Fibroblast of skin of left biceps (primary cell): ENCODE measurements around the gene UBAC2.

Experiments
- DNase-seq, 2 experiments: peaks; one replicate each; pipeline ENCODE4 v3.0.0-alpha.2; 2013; ENCODE audit warnings: low read depth in 2 of 2

UBAC2 gene

GRCh38 chr13:99357131-99357596 is 156.5 kb downstream of the UBAC2 start:
- no peak for DNase-seq

- DNase-seq: no peak
Observed at GRCh38 chr13:99357941-99358340, 157.3 kb downstream of the UBAC2 start.

- no peak for DNase-seq
Observed at GRCh38 chr13:99359528-99359927, 158.9 kb downstream of the UBAC2 start.

- no peak for DNase-seq
Observed at GRCh38 chr13:99360696-99361095, 160.0 kb downstream of the UBAC2 start.

GRCh38 chr13:99361197-99361596 is 160.5 kb downstream of the UBAC2 start:
- DNase-seq: no peak

GRCh38 chr13:99362362-99362761 is 161.7 kb downstream of the UBAC2 start:
- no peak for DNase-seq

- no peak for DNase-seq
Observed at GRCh38 chr13:99363391-99363790, 162.7 kb downstream of the UBAC2 start.

GRCh38 chr13:99363949-99364348 is 163.3 kb downstream of the UBAC2 start:
- DNase-seq: no peak

GRCh38 chr13:99366075-99366987 is 165.7 kb downstream of the UBAC2 start:
- DNase-seq: no peak

- no peak for DNase-seq
Observed at GRCh38 chr13:99367106-99367616, 166.5 kb downstream of the UBAC2 start.

GRCh38 chr13:99367663-99368448 is 167.2 kb downstream of the UBAC2 start:
- no peak for DNase-seq

- DNase-seq: no peak
Observed at GRCh38 chr13:99370481-99371275, 170.0 kb downstream of the UBAC2 start.

GRCh38 chr13:99371956-99372355 is 171.3 kb downstream of the UBAC2 start:
- no peak for DNase-seq

GRCh38 chr13:99373436-99373835 is 172.8 kb downstream of the UBAC2 start:
- DNase-seq: no peak

GRCh38 chr13:99374169-99374991 is 173.7 kb downstream of the UBAC2 start:
- DNase-seq: no peak

GRCh38 chr13:99374994-99375737 is 174.5 kb downstream of the UBAC2 start:
- DNase-seq: no peak

- DNase-seq: no peak
Observed at GRCh38 chr13:99375738-99376080, 175.1 kb downstream of the UBAC2 start.

GRCh38 chr13:99376132-99376531 is 175.5 kb downstream of the UBAC2 start:
- DNase-seq: no peak

GRCh38 chr13:99376924-99377323 is 176.3 kb downstream of the UBAC2 start:
- DNase-seq: no peak

GRCh38 chr13:99377641-99378040 is 177.0 kb downstream of the UBAC2 start:
- DNase-seq: no peak
